Fibroblast of the conjunctiva (primary cell): ENCODE measurements around the gene RHBDF1.
"Not testable (repeated sequence)": the region's sequence is repeated elsewhere in the genome, so short reads cannot be mapped to it uniquely, and the experiment has no call there.

Source experiments
- DNase-seq: peaks from one replicate; pipeline ENCODE4 v3.0.0-alpha.2; 2010; ENCODE audit warnings: low read depth

The RHBDF1 gene

DNA sequence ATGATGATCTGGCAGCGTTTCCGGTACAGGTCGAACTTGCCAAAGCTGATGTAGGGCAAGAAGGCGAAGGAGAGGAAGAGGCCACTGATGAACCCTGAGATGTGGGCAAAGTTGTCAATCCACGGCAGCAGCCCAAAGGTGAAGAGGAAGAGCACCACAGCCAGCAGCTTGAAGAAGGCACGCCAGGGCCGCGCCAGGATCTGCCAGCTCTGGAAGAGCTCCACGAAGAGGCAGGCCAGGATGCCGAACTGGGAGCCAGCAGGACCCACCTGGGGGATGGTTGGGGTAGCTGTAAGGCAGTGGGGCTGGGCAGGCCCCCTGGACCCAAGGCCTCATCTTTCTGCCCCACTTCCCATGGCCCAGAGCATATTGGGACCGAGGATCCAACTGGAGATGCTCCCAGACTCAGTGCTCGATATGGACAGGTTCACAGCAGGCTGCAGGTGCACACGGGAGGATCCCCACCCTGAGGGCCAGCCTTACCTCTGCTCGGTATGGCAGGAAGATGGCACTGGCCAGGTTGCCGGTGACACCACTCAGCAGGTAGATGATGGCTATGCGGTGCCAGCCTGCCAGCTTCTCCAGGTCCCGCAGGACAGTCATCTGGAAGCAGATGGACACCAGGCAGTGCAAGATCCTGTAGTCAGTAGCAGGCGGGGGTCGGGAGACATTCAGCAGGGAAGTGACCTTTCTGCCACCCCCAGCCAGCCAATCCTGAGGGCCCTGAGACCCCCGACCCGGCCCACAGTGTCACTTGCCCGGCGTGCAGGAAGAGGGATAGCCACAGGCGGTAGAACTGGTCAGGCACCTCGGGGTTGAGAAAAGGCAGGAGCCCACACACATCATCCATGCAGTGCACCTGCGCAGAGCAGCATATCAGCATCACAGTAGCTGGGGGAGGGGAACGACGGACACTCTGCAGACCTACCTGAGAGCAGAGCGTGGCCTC lies 13.7 kb downstream of the RHBDF1 start:
- no peak for DNase-seq

DNA sequence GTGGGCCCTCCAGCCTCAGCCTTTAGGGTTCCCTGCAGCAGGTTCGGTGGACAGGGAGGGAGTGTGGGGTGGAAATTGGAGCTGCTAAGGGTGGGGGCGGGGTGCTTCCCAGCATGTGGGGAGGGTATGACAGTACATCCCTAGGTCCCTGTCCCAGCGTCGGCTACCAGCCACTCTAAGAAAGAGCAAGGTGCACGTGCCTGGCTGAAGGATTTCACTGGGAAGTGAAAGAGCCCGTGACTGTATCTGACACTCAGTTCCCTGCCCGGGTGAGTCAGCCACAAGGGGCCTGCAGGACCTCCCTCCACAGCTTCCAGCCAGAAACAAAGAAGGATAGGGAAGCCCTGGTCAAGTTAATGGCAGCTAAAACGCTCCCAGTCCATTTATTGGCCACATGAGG lies 14.7 kb downstream of the RHBDF1 start:
- DNase-seq, result no peak

DNA sequence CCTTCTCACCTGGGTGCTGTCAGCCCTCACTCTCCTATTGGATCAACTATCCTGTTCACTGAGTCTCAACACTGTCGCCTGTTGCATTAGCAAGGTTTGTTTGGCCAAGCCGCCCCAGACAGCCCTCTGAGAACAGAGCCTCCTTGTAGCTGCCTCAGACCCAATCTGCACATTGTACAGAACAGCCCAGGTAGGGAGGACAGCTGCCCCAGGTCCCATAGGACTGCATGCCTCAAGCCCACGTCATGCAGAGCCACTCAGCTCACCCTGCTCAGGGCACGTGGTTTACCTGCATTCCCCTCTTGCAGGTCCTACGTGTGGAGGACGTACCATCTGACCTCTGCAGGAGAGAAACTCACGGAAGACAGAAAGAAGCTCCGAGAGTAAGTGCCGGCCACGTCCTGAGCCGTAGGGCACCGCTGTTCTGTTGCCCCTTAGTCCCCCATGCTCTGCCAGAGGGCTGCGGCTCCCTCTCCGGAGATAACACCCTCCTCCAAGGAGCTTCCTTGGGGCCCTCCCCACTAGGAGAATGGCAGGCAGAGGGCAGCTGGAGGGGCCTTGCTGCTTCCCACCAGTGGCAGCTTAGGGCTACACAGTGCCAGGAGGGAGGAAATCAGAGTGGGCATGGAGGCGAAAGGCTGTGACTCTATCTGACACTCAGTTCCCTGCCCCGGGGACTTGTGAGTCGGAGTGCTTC lies 16.1 kb downstream of the RHBDF1 start:
- no peak for DNase-seq

DNA sequence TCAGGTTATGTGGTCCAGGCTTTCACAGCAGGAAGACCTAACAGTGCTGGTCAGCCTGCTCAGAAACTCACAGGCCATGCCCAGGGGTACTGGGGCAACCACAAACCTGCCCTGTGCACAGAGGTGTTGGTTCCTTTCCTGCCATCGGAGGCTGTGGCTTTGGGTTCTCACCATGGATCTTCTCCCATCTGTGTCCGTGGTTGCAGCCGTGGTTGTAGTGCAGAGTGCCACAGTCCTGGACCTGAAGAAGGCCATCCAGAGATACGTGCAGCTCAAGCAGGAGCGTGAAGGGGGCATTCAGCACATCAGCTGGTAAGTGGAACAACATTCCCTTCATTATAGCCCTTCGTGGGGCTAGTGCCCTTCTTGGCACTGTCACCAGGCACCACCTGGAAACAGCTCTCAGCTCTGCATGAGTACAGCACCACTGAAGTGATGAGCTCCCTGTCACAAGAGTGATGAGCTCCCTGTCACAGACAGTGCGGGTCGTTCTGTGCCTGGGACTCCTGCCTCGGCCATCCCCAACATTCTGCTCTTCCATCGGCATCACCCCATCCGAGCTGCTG lies 16.8 kb downstream of the RHBDF1 start:
- DNase-seq, result no peak

DNA sequence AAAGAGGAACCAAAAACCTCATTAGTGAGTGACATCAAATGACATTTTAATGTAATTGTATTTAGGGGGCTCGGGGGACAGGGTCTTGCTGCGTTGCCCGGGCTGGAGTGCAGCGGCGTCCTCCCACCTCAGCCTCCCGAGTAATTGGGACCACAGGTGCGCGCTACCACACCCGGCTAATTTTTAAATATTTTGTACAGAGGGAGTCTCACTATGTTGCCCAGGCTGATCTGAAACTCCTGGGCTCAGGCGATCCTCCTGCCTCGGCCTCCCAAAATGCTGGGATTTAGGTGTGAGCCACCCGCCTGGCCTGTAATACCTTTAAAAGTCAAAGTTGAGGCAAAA lies 18.2 kb downstream of the RHBDF1 start:
- no peak for DNase-seq

DNA sequence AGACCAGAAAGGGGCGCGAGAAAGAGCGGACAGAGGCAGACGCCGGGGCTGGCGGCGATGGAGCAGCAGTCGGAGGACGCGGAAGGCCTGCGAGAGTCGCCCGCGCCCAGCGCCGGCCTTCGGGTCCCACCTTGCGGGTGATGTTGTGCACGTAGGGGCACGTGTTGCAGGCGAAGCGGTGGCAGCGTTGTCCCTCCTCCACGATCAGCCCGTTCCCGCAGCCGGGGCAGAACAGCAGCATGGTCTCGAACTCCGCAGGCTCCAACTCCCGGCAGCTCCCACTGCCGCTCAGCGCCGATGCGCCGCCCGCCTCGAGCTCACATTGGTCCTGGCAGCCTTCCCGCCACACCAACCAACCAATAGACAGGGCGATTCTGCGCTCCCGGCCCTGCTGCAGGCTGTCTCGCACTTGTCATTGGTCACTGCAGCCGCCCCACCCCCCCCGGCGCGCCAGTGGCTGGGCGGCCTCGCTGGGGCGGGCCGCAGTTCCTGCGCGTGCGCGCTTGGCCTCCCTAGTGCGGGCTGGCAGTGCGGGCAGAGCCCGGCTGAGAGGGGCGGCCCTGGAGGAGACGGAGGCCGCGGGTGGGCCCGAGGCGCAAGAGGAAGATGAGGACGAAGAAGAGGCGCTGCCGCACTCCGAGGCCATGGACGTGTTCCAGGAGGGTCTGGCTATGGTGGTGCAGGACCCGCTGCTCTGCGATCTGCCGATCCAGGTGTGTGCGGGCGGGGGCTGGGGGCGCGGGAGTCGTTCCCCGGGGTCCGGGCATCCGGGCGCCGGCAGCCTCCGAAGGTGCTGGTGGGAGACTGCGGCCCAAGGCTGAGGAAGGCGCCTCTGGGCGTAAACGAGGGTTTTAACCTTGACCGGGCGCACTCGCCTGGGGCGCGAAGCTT lies 18.8 kb downstream of the RHBDF1 start, which contains the start of the genes POLR3K and SNRNP25:
Gene POLR3K, minus strand, starts transcription at position 263 of the 891 bp plus-strand sequence. Its CDS starts 22 bp downstream, at position 241.
Gene SNRNP25, plus strand, starts transcription at position 483 of the 891 bp plus-strand sequence. Its CDS starts 189 bp downstream, at position 672.
- peak; percentile 98 for DNase-seq

DNA sequence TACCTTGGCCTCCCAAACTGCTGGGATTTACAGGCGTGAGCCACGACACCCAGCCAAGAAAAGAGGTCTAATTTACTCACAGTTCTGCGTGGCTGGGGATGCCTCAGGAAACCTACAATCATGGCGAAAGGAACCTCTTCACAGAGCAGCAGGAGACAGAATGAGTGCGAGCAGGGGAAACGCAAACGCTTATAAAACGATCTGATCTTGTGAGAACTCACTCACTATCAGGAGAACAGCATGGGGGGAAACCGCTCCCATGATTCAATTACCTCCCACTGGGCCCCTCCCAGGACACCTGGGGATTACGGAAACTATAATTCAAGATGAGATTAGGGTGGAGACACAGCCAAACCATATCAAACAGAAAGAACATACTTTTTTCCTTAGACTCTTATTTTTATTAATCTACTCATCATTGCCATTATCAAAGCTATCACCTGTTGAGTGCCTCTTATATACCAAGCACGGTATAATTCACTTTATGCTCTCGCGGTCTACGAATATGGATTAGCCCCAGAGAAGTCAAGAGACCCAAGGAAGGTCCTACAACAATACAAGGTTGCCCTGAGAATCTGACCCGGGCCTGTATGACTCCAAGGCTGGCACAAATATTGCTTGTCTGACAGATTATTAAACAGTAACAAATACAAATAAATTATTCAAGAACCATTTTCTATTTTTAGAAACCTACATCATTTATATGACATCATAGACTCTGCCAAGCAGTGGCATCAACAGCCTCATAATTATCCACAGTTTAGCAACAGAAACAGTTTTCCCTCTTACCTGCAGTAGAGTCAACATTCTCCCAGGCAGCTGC lies 21.5 kb downstream of the RHBDF1 start:
- DNase-seq, result no peak

DNA sequence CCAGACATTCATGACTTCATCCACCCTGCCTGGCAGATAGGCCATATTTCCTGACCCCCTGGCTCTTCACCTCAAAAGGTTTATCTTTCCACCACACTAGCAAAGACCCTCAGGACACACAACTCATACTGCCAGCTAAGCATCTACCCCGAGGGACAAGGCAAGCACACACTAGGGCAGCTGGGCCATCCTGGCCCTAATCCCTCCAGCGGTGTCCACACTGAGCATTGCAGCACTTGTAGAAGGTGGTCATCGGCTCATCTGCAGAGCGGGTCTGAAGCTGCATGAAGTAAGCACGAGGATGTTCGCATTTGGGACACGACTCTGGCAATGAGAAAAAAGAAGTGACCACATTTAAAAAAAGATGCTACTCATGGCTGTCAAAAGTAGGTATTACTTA lies 25.2 kb downstream of the RHBDF1 start:
- DNase-seq, result no peak

DNA sequence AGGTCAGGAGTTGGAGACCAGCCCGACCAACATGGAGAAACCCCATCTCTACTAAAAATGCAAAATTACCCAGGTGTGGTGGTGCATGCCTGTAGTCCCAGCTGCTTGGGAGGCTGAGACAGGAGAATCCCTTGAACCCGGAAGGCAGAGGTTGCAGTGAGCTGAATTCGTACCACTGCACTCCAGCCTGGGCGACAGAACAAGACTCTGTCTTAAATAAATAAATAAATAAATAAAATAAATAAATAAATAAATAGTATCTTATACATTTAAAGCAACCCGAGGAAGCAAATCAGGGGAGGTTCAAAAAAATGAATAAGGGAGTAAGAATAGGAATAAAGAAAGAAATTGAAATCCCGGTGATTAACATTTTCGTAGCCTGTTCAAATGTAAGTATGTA lies 25.9 kb downstream of the RHBDF1 start:
- not testable (repeated sequence) for DNase-seq

DNA sequence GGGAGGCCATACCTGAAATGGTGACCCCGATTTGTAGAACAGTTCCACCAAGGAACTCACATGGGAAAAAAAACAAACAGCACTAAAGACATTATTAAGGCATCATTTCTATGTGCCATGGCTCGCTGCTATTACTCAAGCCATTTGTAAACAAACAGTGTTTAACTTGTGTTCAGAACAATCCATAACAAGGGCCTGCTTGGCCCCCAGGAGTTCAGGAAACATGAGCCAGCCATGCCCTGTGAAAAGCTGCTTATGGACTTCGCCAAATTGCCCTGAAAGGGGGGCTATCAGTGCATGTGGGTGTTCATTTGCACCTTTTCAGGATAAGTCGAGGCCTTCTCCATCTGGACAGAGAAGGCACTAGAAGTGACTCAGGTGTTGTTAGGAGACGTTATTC lies 27.0 kb downstream of the RHBDF1 start:
- DNase-seq, result no peak

DNA sequence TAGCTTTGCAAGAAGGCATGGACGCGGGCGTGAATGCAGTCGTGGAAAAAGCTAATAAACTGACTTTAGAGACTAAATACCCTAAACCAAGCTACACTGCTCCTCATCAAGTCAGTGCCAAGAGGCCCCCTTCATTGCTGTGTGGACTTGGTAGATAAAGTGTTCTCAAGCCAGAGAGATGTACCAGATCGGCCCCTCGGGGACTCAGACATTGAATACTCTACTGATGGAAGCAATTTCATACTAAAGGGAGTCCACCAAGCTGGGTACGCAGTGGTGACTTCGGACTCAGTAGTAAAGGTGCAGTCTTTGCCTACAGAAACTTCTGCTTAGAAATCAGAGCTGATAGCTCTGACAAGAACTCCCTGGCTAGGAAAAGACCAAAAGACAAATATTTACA lies 27.8 kb downstream of the RHBDF1 start:
- no peak for DNase-seq

DNA sequence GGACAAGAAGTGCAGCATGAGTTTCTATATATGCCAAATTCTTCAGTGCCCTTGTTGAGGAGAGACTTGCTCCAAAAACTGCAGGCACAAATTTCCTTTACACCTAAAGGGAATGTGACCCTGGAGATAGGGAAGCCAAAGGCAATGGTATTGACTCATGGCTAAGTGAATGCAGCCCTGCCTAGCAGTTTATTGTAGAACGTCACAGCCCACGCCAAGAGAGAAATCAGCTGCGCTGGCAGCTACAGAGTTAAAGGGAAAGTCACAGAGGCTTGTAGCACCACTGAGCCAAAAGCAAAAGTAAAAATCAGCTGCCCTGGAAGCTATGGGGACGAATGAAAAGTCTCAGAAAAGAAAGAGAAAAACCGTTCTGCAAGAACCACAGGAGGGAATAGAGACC lies 29.1 kb downstream of the RHBDF1 start:
- no peak for DNase-seq

DNA sequence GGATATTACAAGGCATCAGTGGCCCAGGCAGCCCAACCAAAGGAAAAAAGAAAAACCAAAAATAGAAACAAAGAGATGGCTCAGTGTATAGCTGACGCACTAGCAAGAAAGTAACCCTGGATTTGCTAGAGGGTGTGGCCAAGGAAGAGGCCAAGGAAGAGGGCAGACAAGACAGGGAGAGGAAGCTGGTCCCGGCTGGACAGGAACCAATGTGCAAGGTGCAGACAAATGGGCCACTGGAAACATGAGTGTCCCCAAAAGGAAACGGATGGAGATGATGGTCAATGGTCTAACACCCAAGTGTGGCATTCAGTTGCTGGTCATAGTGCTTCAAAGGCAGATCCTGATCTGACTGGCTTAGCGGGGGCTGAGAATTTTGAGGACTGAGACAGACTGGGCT lies 29.7 kb downstream of the RHBDF1 start:
- DNase-seq, result no peak

DNA sequence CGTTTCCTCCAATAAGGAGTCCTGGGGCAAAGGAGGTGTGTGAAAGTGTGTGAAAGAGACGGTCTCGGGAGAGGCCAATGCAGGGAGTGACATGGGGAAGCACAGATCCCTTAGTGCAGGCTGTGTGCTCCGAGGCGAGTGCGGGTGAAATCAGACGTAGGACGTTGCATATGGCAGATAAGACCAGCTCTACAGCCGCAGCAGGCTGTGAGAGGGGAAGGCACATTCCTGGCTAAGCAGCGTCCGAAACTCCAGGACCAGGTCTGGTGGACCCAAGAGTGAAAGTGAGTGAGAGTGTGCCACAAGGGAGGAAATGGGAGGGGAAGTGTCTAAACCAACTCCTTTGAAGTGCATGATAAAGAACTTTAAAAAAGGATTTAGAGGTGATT lies 30.4 kb downstream of the RHBDF1 start:
- DNase-seq, result no peak

DNA sequence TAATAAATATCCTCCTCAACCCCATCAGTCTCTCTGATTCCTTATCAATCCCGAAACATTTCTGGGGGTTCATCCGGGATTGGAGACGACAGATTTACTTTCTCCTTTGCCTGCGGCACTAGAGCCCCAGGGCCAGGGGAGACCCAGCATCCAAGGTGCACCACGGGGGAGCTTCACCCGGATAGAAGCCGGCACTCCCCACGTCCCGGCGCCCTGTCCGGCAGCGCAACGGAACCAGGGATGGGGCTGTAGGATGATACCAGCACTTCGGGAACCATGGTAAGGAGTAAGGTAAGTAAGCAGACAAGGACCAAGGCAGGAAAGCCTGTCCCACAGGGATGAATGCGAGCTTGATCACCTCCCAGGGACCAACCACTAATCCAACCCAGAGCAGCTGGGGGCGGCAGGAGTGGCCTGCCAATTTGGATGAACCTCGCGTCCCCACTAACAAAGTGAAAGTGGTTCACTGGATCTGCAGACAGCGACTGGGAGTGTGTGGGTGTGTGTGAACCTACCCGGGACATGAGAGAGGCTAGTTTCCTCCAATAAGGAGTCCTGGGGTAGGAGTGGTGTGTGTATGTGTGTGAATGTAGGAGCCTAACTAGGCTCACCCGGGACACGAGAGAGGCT lies 30.9 kb downstream of the RHBDF1 start:
- no peak for DNase-seq

DNA sequence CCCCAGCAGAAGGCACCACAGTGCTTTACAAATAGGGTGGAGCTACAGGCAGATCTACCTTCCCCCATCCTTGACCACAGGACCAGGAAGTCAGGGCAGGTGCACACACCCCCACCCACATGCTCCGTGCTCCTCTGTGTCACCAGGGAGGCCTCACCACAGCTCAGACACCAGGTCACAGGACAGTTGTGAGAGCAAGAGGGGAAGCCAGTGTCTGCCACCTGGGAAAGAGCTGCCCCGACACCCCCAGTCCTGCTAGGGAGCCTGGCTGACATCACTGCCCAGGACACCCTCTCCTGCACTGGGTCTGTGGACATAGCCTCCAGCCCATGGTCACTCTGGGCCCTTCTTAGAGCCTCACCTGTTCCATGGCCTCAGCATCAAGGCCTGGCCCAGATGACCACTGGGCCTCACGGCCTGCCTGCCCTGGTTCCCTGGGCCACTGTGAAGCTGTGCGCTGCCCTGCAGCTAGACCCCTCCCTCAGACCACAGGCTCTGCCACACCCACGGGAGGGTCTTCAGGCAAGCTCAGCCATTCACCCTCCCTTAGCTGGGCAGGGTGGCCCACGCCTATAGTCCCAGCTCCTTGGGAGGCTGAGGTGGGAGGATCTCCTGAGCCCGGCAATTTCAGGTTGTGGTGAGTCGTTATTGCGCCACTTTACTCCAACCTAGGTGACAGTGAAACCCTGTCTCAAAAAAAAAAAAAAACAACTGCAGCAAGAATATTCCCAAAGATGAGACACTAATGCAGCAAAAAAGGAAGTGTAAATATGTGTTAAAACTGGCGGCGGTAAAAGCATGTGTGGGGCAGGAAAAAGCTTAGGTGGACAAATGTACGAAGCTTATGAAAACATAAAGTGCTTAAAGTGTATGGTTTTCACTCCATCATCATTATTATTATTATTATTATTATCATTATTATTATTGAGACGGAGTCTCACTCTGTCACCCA lies 33.2 kb downstream of the RHBDF1 start:
- DNase-seq, result no peak

DNA sequence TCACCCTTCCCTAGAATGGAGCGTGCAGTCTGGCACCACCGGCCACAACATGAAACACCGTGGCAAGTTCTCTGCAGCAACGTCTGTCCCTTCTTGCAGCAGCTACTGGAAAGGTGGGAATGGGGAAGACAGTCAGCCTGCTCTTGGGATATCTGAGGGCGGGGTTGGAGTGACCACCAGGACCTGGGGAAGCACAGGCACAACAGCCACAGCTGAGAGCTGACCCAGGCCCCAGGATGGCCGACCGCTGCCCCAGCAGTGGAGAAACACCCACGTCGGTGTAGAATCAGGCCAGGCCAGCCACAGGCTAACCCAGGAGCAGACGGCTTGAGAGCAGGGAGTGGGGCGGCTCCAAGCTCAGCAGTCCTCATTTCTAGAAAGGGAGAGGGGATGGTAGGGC lies 34.2 kb downstream of the RHBDF1 start:
- not testable (repeated sequence) for DNase-seq

DNA sequence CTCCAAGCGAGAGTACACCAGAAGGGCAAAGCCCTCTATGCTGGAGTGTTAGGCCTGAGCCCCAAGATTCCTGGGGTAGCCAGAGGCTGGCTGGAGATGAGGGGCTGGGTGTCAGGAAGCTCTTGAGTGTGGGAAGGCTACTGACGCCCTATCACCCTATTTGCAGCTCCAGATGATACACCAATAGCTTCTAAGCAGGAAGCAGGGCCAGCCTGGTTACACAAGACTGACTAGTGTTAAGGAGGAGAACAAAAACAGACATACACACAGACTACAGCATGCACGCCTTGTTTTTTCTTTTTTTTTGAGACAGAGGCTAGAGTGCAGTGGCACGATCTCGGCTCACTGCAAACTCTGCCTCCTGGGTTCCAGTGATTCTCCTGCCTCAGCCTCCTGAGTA lies 34.9 kb downstream of the RHBDF1 start:
- no peak for DNase-seq

DNA sequence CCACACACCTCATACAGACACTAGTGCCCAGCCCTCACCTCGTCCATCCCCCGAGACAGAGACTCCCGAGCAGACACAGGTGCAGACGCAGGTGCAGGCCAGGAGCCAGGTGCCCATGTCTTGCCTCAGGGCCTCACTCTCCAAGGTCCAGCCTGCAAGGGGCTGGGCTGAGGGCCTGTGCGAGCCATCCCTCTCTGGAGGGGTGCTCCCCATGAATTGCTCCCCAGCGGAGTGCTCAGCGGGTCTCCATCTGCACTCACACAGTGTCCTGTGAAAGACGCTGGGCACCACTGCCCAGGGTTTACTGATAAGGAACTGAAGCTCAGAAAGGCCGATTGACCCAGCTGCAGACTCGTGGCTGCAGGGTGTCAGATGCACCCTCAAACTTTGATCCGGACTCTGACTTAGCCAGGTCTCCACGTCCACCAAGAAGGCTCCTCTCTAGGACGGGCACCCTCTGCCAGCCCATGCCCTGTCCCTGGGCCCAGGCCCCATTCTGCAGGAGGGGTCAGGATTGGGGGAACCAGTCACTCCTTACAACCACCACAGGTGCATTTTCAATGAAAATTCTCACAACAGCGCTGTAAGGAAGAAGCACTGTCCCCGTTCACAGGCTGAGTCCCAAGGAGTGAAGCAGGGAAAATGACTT lies 36.0 kb downstream of the RHBDF1 start:
- DNase-seq, result no peak
